LNCAP (cell line): ENCODE measurements around the gene RHBDF2.

Experiments
- CTCF ChIP-seq: fragments of 450-650 bp; IDR thresholded peaks from 2 replicates; pipeline ENCODE4 v1.5.1; 2017; ENCODE audit warnings: mild to moderate bottlenecking

RHBDF2 gene

GRCh38 chr17:76445697-76446448 lies 55.4 kb downstream of the RHBDF2 start:
- TF ChIP-seq CTCF: no peak

DNA sequence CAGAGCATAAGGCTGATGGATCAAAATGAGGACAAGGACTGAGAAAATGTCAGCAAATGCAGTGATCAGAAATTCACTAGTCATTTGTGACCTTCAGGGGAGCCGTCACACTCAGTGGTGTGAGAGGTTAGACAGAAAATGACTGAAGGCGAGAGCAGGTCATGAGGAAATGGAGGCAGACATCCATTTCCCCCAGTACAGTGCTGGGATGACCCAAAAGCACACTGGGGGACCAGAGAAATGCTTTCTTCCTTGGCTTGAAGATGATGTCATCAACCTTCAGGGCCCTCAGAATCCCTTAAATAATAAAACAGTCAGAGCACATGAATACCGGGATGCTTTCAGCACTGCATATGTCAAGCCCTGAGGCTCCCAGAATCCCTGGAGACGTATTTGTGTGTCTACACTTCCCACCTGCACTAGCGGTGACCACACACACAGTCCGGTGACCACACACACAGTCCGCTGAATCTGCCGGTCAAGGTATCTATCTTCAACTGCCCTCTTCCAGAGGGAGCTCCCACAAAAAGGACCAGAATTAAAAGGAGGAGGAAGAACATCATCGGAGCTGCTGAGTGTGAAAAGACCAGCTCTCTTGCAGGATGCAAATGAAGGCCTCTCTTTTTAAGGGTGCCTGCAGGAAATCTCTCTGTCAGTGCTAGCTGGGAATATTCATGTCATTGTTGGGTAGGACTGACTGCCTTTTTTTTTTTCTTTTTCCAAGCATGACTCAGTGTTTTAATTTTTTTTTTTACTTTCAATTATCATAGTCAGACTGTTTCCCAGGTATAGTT lies 56.5 kb downstream of the RHBDF2 start:
- TF ChIP-seq CTCF: no peak

DNA sequence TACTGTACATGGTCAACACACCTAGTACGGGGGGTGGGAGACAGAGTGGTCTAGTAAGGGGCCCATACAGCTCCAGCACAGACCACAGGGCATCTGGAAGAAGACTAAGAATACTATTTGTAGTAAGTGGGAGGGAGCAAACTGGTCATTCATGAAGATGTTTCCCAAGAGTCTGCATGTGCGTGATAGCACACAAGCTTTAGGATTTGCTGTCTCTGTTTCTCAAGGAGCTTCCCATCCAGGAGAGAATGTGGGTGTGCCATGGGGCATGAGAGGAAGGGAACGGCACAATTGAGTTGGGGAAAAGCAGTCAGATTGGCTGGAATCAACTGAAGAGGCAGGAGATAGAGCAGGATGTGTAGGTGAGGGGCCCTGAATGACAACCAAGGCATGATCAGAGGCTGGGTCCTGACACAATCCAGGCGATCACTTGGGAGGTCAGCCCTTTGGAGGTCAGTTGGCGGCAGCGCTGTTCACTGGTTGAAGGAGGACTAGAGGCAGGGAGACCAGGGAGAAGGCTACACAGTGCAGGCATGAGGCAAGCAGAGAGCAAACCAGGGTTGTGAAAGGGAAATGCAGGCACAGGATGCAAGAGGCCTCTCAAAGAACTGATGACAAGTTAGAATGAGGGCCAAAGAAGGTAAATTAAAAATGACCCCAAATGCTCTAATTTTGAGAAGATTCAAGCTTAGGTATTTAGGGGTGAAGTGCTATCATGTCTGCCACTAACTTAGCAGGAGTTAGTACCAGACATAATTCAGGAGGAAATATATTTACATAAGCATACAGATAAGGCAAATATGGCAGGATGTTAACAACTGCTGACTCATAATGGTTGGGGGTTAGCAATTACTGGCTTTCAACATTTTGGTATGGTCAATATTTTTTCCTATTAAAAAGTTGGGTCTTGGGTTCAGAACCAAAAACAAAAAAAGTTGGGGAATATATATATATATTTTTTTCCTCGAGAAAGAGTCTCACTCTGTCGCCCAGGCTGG lies 58.6 kb downstream of the RHBDF2 start:
- TF ChIP-seq CTCF: no peak

DNA sequence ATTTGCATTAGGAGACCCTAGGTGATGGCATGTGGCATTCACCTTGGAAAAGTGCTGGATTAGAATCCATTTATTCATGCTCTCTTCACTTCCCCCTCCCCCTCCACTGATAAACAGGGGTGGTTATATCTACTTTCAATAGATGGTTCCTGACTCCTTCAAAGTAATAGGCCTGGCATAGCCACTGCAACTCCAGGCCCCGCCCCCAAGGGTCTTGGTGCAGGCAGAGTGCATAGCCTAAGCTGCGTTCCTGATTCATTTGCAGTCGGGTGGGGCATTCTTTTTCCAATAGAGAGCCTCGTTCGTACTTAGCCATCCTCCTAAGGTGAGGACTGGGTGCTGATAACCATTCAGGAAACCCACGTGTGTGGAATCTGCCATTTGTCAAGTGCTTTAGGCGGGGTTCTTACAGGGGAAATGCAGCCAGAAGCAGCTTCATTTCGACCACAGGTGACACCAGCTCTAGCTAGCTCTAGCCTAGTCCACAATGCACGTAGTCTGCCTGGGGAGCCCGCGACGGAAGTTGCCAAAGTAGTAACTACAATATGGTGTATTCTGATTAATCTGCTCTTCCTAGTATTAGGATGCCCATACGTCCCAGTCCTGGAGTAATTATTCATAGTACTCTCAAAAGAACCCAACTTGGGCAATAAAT lies 59.4 kb downstream of the RHBDF2 start:
- TF ChIP-seq CTCF: no peak

DNA sequence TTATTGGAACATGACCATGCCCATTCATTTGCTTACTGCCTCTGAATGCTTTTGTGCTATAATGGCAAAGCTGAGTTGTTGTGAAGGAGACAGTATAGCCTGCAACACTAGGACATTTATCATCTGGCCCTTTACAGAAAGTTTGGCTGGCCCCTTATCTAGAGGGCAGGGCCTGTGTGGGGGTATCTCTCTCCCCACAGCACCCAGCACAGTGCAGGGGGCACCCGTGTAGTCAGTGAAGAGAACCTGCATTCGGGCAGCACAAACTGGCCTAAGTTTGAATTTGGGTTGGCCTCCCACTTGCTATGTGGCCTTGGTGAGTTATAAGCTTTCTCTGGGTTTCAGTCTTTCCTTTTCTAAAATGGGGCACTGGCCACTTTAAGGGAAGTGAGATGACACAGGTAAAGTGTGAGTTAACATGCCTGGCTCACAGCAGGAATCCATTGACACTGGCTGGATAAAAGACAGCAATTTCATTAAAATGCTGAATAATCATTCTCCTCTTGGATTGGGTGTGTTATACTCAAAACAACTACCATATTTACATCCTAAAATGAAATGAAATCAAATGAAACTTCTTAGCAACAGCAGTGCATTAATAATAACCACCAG lies 60.4 kb downstream of the RHBDF2 start:
- no peak for TF ChIP-seq CTCF

- no peak for TF ChIP-seq CTCF
Observed at GRCh38 chr17:76439314-76439928, 61.8 kb downstream of the RHBDF2 start.
